Medulla oblongata (tissue), 1 donor: ENCODE results near the gene TBC1D19.
A peak's percentile ranks its signal among the peaks of the same experiment; 100 is the strongest.
"Not testable (repeated sequence)": the region's sequence is repeated elsewhere in the genome, so short reads cannot be mapped to it uniquely, and the experiment has no call there.

Experiments
- DNase-seq: peaks from one replicate; pipeline ENCODE4 v3.0.0-alpha.2; 2015; ENCODE audit errors: extremely low spot score

Gene TBC1D19

GRCh38 chr4:26583865-26584652 is at the start of gene TBC1D19:
Gene TBC1D19, plus strand, starts transcription at chr4:26584084. Its CDS starts 110 bp downstream, at chr4:26584194.
- DNase-seq = peak; percentile 90

DNA sequence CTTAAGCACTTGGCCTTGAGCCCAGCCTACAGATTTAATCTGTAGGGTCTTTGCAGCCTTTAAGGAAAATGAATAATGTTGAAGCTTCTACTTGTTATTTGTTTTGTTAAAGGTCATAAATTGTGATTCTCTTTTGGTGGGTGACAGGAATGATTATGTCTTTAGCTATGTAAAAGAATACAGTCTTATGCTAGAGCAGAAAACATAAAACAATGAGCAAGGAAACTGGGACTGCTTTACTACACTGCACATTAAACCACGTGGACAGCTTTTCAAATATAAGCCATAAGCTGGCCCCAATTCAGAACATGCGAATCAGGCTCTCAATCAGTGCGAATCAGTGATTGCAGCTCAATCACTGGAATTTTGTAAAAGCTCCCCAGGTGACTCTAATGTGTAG is 40.9 kb upstream of the TBC1D19 start:
- DNase-seq = no peak

DNA sequence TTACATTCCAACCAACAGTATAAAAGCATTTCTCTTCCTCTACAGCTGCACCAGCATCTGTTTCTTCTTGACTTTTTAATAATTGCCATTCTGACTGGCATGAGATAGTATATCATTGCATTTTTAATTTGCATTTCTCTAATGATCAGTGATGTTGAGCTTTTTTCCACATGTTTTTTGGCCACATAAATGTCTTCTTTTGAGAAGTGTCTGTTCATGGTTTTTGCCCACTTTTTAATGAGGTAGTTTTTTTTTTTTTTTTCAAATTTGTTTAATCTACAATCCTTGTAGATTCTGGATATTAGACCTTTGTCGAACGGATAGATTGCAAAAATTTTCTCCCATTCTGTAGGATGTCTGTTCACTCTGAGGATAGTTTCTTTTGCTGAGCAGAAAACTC is 39.5 kb upstream of the TBC1D19 start:
- no peak for DNase-seq

DNA sequence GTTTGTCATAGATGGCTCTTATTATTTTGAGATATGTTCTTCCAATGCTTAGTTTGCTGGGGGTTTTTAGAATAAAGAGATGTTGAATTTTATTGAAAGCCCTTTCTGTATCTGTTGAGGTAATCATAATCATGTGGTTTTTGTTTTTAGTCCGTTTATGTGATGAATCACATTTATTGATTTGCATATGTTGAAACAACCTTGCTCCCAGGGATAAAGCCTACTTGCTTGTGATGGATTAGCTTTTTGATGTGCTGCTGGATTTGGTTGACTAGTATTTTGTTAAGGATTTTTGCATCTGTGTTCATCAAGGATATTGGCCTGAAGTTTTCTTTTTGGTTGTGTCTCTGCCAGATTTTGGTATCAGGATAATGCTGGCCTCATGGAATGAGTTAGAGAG is 35.5 kb upstream of the TBC1D19 start:
- not testable (repeated sequence) for DNase-seq

- DNase-seq = no peak
Observed at GRCh38 chr4:26557164-26557563, 26.7 kb upstream of the TBC1D19 start.

DNA sequence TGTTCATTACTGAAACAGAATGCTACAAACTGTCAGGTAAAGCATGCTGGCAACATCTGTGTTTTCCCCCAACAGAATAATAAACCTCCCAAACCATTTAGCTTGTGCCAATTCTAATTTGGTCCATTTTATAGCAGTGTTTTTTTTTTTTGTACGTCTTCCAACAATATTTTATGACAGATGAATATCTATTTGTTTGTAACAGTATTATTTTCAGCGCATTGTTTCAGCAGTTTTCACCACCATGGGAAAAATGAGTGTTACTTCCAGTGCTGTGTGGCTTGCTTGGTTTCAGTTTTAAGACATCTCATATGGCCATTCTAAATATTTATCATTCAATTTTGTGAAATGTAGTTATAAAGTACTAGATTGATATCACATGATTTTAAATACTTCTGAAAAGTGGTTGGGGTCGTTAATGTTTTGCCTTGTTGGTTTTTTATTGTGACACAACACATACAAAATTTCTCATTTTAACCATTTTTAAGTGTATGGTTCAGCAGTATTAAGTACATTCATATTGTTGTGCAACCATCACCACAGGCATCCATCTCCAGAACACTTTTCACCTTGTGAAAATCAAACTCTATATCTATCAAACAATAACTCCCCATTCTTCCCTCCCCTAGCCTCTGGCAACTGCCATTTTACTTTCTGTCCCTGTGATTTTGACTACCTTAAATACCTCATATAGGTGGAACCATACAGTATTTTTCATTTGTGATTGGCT is 25.6 kb upstream of the TBC1D19 start:
- no peak for DNase-seq

GRCh38 chr4:26566133-26566532 is 17.8 kb upstream of the TBC1D19 start:
- DNase-seq = no peak

- DNase-seq = no peak
Observed at GRCh38 chr4:26568446-26568994, 15.4 kb upstream of the TBC1D19 start.

DNA sequence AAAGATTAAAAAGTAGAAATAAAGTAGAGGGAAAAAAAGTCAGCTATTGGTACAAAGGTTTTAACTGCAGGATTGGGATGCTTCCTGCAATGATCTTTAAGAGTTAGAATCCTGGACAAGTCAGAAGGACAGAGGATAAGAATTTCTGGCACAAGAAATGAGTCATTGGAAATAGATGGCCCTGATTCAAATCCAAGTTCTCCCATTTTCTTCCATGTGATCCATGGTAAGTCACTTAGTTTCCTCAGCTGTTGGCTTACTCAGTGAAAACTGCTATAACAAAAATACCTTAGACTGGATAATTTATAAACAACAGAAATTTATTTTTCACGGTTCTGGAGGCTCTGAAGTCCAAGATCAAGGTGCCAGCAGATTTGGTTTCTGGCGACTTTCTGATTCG is 13.3 kb upstream of the TBC1D19 start:
- no peak for DNase-seq

GRCh38 chr4:26573389-26573794 is 10.5 kb upstream of the TBC1D19 start:
- DNase-seq = no peak

- DNase-seq = no peak
Observed at GRCh38 chr4:26574563-26574962, 9.3 kb upstream of the TBC1D19 start.

DNA sequence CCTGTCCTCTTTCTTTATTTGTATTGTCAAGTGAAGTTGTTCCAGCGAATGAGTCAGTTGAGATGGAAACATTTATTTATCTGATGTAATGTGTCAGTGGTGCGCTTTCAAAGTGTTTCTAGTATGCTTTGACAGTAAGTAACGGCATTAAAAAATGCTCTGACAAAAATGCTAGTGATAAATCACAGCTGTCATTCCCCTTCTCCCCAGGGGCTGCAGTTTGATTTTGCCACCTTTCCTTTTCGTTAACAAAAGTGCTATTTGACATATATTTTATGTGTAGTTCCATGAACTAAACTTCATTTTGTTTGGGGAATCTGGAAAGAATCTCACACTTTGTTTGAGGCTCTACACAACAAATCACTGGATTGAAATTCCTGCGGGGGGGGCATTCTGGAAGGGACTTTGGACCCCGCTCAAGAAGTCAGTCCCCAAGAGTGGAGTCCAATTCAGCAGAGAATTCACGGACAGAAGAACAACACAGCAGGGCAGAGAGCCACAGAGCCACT is 7.6 kb upstream of the TBC1D19 start:
- no peak for DNase-seq

DNA sequence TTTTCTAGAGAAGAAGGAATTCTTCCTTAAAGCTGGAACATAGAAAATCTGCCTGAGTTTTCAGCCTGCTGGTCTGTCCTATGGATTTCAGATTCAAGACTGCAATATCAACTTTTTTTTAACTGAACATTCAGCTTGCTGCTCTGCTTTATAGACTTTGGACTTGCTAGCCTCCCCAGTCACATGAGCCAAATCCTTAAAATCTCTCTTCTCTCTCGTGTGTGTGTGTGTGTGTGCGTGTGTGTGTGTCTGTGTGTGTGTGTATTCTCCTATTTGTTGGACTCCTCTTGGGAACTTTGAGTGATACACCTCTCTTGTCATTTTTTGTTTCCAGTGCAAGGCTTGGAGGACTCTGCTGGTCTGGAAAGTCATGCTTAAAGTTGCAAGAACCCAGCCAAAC is 6.8 kb upstream of the TBC1D19 start:
- DNase-seq = no peak

DNA sequence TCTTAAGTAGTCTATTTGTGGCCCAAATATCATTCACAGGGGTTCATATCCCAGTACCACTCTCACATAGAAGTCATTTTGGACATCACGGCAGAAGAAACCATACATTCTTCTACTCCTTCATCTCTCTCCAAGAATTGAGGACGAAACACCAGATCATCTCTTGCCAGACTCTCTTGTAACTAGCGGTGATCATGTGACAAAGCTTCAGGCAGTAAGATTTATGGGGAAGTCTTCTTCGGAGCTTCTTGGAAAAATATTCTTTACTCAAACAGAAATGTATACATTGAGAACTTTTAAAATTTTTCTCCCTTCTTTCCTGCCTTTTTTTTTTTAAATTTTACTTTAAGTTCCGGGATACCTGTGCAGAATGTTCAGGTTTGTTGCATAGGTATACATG is 4.7 kb upstream of the TBC1D19 start:
- no peak for DNase-seq

DNA sequence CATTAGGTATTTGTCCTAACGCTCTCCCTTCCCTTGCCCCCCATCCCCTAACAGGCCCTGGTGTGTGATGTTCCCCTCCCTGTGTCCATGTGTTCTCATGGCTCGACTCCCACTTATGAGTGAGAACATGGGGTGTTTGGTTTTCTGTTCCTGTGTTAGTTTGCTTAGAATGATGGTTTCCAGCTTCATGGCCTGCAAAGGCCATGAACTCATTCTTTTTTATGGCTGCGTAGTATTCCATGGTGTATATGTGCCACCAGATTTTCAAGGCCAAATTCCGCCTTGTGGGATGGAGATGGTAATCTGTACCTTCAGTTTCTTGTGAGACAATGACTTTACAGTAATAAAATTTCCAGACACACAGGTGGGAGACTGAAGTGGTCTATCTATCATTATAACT is 2.5 kb upstream of the TBC1D19 start:
- DNase-seq = not testable (repeated sequence)

DNA sequence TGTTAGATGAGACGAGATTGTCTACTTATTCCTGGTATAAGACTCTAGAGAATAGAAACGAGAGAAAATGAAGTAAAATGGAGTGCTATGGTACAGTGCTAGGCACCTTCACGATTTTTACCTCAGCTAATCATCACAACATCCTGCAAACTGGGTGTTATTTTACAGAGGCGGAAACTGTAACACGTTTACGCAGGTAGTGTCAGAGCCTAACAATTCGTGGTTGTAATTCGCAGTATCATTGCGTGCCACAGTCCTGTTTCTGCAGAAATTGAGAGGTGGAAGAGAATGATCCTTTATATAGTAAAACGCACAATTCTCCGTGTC is 383 bp upstream of the TBC1D19 start:
- DNase-seq = no peak

DNA sequence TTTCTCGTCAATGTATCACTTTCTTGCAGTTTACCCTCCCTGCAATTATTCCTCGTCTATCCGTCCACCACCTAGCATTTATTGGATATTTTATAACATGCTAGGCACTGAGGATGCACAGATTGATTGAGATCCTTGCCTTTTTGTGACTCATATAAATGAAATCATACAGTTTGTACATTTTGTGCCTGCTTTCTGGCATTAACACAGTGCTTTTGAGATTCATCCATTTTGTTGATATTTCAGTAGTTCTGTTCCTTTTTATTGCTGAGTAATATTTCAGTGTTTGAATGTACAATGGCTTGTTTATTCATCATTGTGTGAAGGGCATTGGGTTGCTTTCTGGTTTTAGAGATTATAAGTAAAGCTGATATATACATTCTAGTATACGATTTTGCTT is 841 bp downstream of the TBC1D19 start:
- no peak for DNase-seq

- DNase-seq = no peak
Observed at GRCh38 chr4:26589705-26590104, 5.8 kb downstream of the TBC1D19 start.

DNA sequence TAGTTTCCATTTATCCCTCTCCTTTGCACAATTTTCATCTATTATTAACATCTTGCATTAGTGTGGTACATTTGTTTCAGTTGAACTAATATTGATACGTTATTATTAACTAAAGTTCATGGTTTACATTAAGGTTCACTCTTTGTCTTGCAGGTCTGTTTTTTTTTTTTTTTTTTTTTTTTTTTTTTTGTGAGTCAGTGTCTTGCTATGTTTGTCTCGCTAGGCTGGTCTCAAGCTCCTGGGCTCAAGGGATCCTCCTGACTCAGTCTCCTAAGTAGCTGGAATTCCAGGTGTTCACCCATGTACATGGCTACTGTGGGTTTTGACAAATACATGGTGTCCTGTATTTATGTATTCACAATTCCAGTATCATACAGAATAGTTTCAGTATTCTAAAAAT is 6.8 kb downstream of the TBC1D19 start:
- no peak for DNase-seq

DNA sequence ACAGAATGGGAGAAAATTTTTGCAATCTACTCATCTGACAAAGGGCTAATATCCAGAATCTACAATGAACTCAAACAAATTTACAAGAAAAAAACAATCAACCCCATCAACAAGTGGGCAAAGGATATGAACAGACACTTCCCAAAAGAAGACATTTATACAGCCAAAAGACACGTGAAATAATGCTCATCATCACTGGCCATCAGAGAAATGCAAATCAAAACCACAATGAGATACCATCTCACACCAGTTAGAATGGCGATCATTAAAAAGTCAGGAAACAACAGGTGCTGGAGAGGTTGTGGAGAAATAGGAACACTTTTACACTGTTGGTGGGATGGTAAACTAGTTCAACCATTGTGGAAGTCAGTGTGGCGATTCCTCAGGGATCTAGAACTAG is 9.7 kb downstream of the TBC1D19 start:
- DNase-seq = not testable (repeated sequence)

DNA sequence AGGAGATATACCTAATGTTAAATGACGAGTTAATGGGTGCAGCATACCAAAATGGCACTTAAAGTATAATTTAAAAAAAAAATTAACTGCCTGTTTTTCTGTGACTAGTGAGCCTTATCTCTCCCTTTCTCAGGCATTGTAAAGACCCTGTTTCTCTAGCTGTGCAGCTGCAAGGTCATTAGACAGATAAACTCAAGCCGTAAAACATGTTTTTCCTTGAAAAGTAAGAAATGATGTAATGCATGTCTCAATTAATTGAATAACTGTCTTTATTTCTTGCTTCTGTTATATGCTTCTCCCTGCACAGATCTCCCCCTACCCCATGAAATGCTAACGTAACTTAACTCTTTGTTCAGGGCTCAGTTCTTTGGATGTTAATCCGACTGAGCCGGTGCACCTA is 10.5 kb downstream of the TBC1D19 start:
- DNase-seq = no peak

DNA sequence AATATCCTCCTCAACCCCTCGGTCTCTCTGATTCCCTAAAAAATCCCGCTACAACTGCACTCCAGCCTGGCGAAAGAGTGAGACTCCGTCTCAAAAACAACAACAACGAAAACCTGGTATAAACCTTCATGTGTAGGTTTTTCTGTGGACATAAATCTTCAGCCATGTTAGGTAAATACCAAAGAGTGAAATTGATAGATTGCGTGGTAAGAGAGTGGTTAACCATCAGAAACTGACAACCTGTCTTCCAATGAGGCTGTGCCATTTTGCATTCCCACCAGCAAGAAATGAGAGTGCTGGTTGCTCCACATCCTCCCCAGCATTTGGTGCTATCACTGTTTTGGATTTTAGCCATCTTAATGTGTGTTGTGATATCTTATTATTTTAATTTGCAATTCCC is 10.9 kb downstream of the TBC1D19 start:
- no peak for DNase-seq

GRCh38 chr4:26596843-26597242 is 13.0 kb downstream of the TBC1D19 start:
- no peak for DNase-seq
